H1 (cell line): ENCODE measurements around the gene CEP76. TPM values are rescaled to one million over a fixed set of nuclear protein-coding genes. Genes with fewer than 3 reads are reported as not detected.

ENCODE experiments used
- BCL11A ChIP-seq, 2 experiments: IDR thresholded peaks; one replicate each; pipeline ENCODE4 v1.6.1; 2011; ENCODE audit warnings: low read depth in 2 of 2, low read length in 2 of 2, mild to moderate bottlenecking in 2 of 2
- CBX5 ChIP-seq: fragments of 300-800, 300-1000 bp; sonication (generic); IDR thresholded peaks from 2 replicates; pipeline ENCODE4 v1.7.1; 2016; ENCODE audit warnings: antibody characterized with exemption, low read length, low read depth
- CEBPB ChIP-seq: IDR thresholded peaks from 2 replicates; pipeline ENCODE4 v1.6.1; 2012; ENCODE audit warnings: low read depth, low read length
- CHD7 ChIP-seq: fragments of 300-600 bp; sonication (generic); IDR thresholded peaks from 2 replicates; pipeline ENCODE4 v1.7.1; 2012; ENCODE audit warnings: low read length, moderate library complexity, mild to moderate bottlenecking, inconsistent platforms; ENCODE audit not compliant: insufficient replicate concordance
- KDM1A ChIP-seq: fragments of 200-600, 300-600 bp; sonication (generic); IDR thresholded peaks from 2 replicates; pipeline ENCODE4 v1.7.1; 2016; ENCODE audit warnings: mild to moderate bottlenecking, low read length, borderline replicate concordance
- KDM5A ChIP-seq: fragments of 200-600 bp; IDR thresholded peaks from 2 replicates; pipeline ENCODE4 v1.7.1; 2012; ENCODE audit warnings: mild to moderate bottlenecking, low read length, inconsistent platforms, mixed read lengths
- POLR2AphosphoS5 ChIP-seq: IDR thresholded peaks from 2 replicates; pipeline ENCODE4 v1.6.1; 2011; ENCODE audit warnings: low read depth, low read length
- RAD21 ChIP-seq, 2 experiments: IDR thresholded peaks in 1 of 2; conservative IDR thresholded peaks in 1 of 2; 2 replicates each; pipeline ENCODE4 v1.6.1; 2011; ENCODE audit warnings: low read depth in 2 of 2, low read length in 2 of 2, improper control_type of control experiment in 1 of 2, inconsistent platforms in 1 of 2, mild to moderate bottlenecking in 1 of 2, moderate library complexity in 1 of 2
- TAF1 ChIP-seq: IDR thresholded peaks from 2 replicates; pipeline ENCODE4 v1.6.1; 2011; ENCODE audit warnings: mild to moderate bottlenecking, low read depth, low read length
- polyA plus RNA-seq, 7 experiments: library from polyadenylated mRNA; depleted of rRNA in 3 of 7; stranded (reverse) in 5 of 7; unstranded in 2 of 7; fragments of >200 nt in 5 of 7; fragments of 200-250 nt in 2 of 7; gene quantifications; 1 replicate in 5 of 7; 2 replicates in 1 of 7; 4 replicates in 1 of 7; pipeline versions ENCODE4 v1.2.1 to v1.2.3, GENCODE V29; 2011 to 2013; ENCODE audit warnings: missing spikeins in 2 of 7, mixed read lengths in 2 of 7
- total RNA-seq: library from RNA; stranded (reverse); fragmentation: NEBNext Ultra II Directional; extraction: Animal tissue kit (Norgen Biotek cat#: 25700); gene quantifications from 2 replicates; pipeline ENCODE4 v1.2.1, GENCODE V29; 2021

Gene CEP76
- total and polyA plus RNA-seq, 2 of the 8 experiments (the other 6 are each of a cell fraction or from before 2014, with no cell fraction given): 9.0 to 18.1 TPM

- TF ChIP-seq CHD7: no peak
- TF ChIP-seq BCL11A (IDR thresholded peaks at IDR 0.05; ENCODE audit: low read depth in 2 of 2, low read length in 2 of 2): no peak
- TF ChIP-seq KDM5A: no peak
- no peak for TF ChIP-seq POLR2AphosphoS5
- TF ChIP-seq CBX5: no peak
- no peak for TF ChIP-seq RAD21 (IDR thresholded peaks at IDR 0.05 in 1 of 2, conservative IDR thresholded peaks at IDR 0.05 in 1 of 2; ENCODE audit: low read depth in 2 of 2, low read length in 2 of 2)
- no peak for TF ChIP-seq TAF1
- TF ChIP-seq CEBPB: no peak
- no peak for TF ChIP-seq KDM1A
These were observed 1.1 kb upstream of the CEP76 start (continued) for GRCh38 chr18:12703664-12704063.
